HEK293 (cell line): ENCODE results near the gene ZNF782.

Experiments
- CTCF ChIA-PET: fragments of 350-600 bp; formaldehyde crosslinking; extraction: SDS; loops from one replicate; lab custom pipeline; 2021; ENCODE audit warnings: antibody characterized with exemption; lab: Yijun Ruan, JAX
- POLR2A ChIA-PET: fragments of 300-600 bp; formaldehyde crosslinking; extraction: SDS; loops from one replicate; lab custom pipeline; 2020; ENCODE audit warnings: antibody characterized with exemption, inconsistent platforms; lab: Yijun Ruan, JAX
- H3K27ac ChIP-seq: fragments of 200-500 bp; sonication (Bioruptor generic); 2 replicates; pipeline ENCODE4 v1.5.1; 2014; ENCODE audit warnings: low read depth, low read length, control low read depth, inconsistent platforms; ENCODE audit errors: extremely low read depth
- H3K36me3 ChIP-seq, 2 experiments: fragments of 200-500 bp in 1 of 2; sonication (Bioruptor generic) in 1 of 2; 1 replicate in 1 of 2; 2 replicates in 1 of 2; pipeline ENCODE4 v1.5.1; 2014 to 2017; ENCODE audit warnings: inconsistent platforms in 2 of 2, low read length in 2 of 2; ENCODE audit not compliant: control insufficient read depth in 2 of 2, insufficient read depth in 1 of 2
- H3K4me1 ChIP-seq: fragments of 200-500 bp; sonication (Bioruptor generic); 2 replicates; pipeline ENCODE4 v1.5.1; 2014; ENCODE audit warnings: mild to moderate bottlenecking, low read length, inconsistent platforms; ENCODE audit not compliant: control insufficient read depth, insufficient read depth
- H3K4me3 ChIP-seq: 2 replicates; pipeline ENCODE4 v1.5.1; 2011; ENCODE audit warnings: low read depth, mild to moderate bottlenecking, control low read depth, low read length, moderate library complexity
- H3K9me3 ChIP-seq: fragments of 200-500 bp; sonication (Bioruptor generic); 2 replicates; pipeline ENCODE4 v1.5.1; 2014; ENCODE audit warnings: low read depth, low read length, inconsistent platforms; ENCODE audit not compliant: control insufficient read depth, insufficient read depth
- HOXA7 ChIP-seq: sonication (generic); formaldehyde crosslinking; IDR thresholded peaks from 2 replicates; pipeline ENCODE4 v1.8.1; 2022; ENCODE audit warnings: missing genetic modification reagents, borderline replicate concordance
- KLF8 ChIP-seq: fragments of 450-650 bp; formaldehyde crosslinking; IDR thresholded peaks from 2 replicates; pipeline ENCODE4 v1.5.1; 2016; ENCODE audit warnings: missing biosample characterization, missing genetic modification characterization
- OSR2 ChIP-seq: fragments of 450-650 bp; formaldehyde crosslinking; IDR thresholded peaks from 2 replicates; pipeline ENCODE4 v1.5.1; 2016; ENCODE audit warnings: missing biosample characterization, missing genetic modification characterization
- SP2 ChIP-seq: fragments of 450-650 bp; formaldehyde crosslinking; IDR thresholded peaks from 2 replicates; pipeline ENCODE4 v1.5.1; 2016; ENCODE audit warnings: missing biosample characterization, missing genetic modification characterization
- SP7 ChIP-seq: fragments of 450-650 bp; formaldehyde crosslinking; IDR thresholded peaks from 2 replicates; pipeline ENCODE4 v1.5.1; 2016; ENCODE audit warnings: missing biosample characterization, missing genetic modification characterization
- TCF7L2 ChIP-seq: IDR thresholded peaks from 2 replicates; pipeline ENCODE4 v1.6.1; 2011; ENCODE audit warnings: low read depth, mild to moderate bottlenecking, inconsistent platforms, low read length, moderate library complexity, borderline replicate concordance
- ZBTB1 ChIP-seq: fragments of 450-650 bp; formaldehyde crosslinking; IDR thresholded peaks from 2 replicates; pipeline ENCODE4 v1.5.1; 2016; ENCODE audit warnings: missing biosample characterization, missing genetic modification characterization
- ZBTB26 ChIP-seq: fragments of 450-650 bp; formaldehyde crosslinking; optimal IDR thresholded peaks from 2 replicates; pipeline ENCODE3; 2016; ENCODE audit warnings: missing biosample characterization, mild to moderate bottlenecking, missing genetic modification characterization
- ZBTB44 ChIP-seq: fragments of 450-650 bp; IDR thresholded peaks from 2 replicates; pipeline ENCODE4 v1.5.1; 2018; ENCODE audit warnings: missing biosample characterization, mild to moderate bottlenecking, missing genetic modification characterization
- ZBTB48 ChIP-seq: fragments of 450-650 bp; formaldehyde crosslinking; IDR thresholded peaks from 2 replicates; pipeline ENCODE4 v1.5.1; 2016; ENCODE audit warnings: missing biosample characterization, missing genetic modification characterization
- ZNF133 ChIP-seq: fragments of 450-650 bp; formaldehyde crosslinking; IDR thresholded peaks from 2 replicates; pipeline ENCODE4 v1.5.1; 2016; ENCODE audit warnings: missing biosample characterization, missing genetic modification characterization
- ZNF2 ChIP-seq: fragments of 450-650 bp; formaldehyde crosslinking; IDR thresholded peaks from 2 replicates; pipeline ENCODE4 v1.5.1; 2016; ENCODE audit warnings: missing biosample characterization, missing genetic modification characterization
- ZNF211 ChIP-seq: fragments of 450-650 bp; formaldehyde crosslinking; IDR thresholded peaks from 2 replicates; pipeline ENCODE4 v1.5.1; 2016; ENCODE audit warnings: low read depth, missing biosample characterization, missing genetic modification characterization
- ZNF24 ChIP-seq: fragments of 450-650 bp; formaldehyde crosslinking; IDR thresholded peaks from 2 replicates; pipeline ENCODE4 v1.5.1; 2016; ENCODE audit warnings: missing biosample characterization, missing genetic modification characterization
- ZNF433 ChIP-seq: fragments of 450-650 bp; formaldehyde crosslinking; IDR thresholded peaks from 2 replicates; pipeline ENCODE4 v1.5.1; 2016; ENCODE audit warnings: missing biosample characterization, missing genetic modification characterization, low read depth
- ZNF48 ChIP-seq: fragments of 450-650 bp; formaldehyde crosslinking; IDR thresholded peaks from 2 replicates; pipeline ENCODE4 v1.5.1; 2016; ENCODE audit warnings: missing biosample characterization, missing genetic modification characterization
- ZNF654 ChIP-seq: fragments of 450-650 bp; formaldehyde crosslinking; IDR thresholded peaks from 2 replicates; pipeline ENCODE4 v1.5.1; 2016; ENCODE audit warnings: low read depth, missing biosample characterization, missing genetic modification characterization
- ZNF658 ChIP-seq: fragments of 450-650 bp; formaldehyde crosslinking; IDR thresholded peaks from 2 replicates; pipeline ENCODE4; 2016; ENCODE audit warnings: missing biosample characterization, missing genetic modification characterization
- ZNF670 ChIP-seq: fragments of 450-650 bp; formaldehyde crosslinking; IDR thresholded peaks from 2 replicates; pipeline ENCODE4 v1.5.1; 2016; ENCODE audit warnings: missing biosample characterization, missing genetic modification characterization, low read depth
- ZNF768 ChIP-seq: fragments of 450-650 bp; formaldehyde crosslinking; IDR thresholded peaks from 2 replicates; pipeline ENCODE4 v1.5.1; 2018; ENCODE audit warnings: missing biosample characterization, mild to moderate bottlenecking, missing genetic modification characterization
- ZNF776 ChIP-seq: fragments of 450-650 bp; formaldehyde crosslinking; IDR thresholded peaks from 2 replicates; pipeline ENCODE4 v1.5.0; 2017; ENCODE audit warnings: missing biosample characterization, missing genetic modification characterization, borderline replicate concordance
- ZNF785 ChIP-seq: fragments of 450-650 bp; formaldehyde crosslinking; IDR thresholded peaks from 2 replicates; pipeline ENCODE4 v1.5.1; 2016; ENCODE audit warnings: missing biosample characterization, missing genetic modification characterization
- ZNF792 ChIP-seq: fragments of 450-650 bp; formaldehyde crosslinking; IDR thresholded peaks from 2 replicates; pipeline ENCODE4 v1.5.1; 2016; ENCODE audit warnings: missing biosample characterization, missing genetic modification characterization
- ZSCAN30 ChIP-seq: fragments of 450-650 bp; IDR thresholded peaks from 2 replicates; pipeline ENCODE4 v1.5.1; 2018; ENCODE audit warnings: missing biosample characterization, mild to moderate bottlenecking, missing genetic modification characterization, moderate library complexity
- TF ChIP-seq, protein P1 (sequence below): fragments of 450-650 bp; formaldehyde crosslinking; IDR thresholded peaks from 2 replicates; pipeline ENCODE4 v1.5.1; 2016; ENCODE audit warnings: missing biosample characterization, missing genetic modification characterization
- TF ChIP-seq, protein P2 (sequence below): fragments of 450-650 bp; formaldehyde crosslinking; IDR thresholded peaks from 2 replicates; pipeline ENCODE4 v1.5.1; 2016; ENCODE audit warnings: missing biosample characterization, missing genetic modification characterization, low read depth
- TF ChIP-seq, protein P3 (sequence below): fragments of 450-650 bp; formaldehyde crosslinking; IDR thresholded peaks from 2 replicates; pipeline ENCODE4 v1.5.1; 2017; ENCODE audit warnings: missing biosample characterization, missing genetic modification characterization
- TF ChIP-seq, protein P4 (sequence below): fragments of 450-650 bp; formaldehyde crosslinking; IDR thresholded peaks from 2 replicates; pipeline ENCODE4 v1.5.1; 2016; ENCODE audit warnings: missing biosample characterization, missing genetic modification characterization

ZNF782 gene

DNA sequence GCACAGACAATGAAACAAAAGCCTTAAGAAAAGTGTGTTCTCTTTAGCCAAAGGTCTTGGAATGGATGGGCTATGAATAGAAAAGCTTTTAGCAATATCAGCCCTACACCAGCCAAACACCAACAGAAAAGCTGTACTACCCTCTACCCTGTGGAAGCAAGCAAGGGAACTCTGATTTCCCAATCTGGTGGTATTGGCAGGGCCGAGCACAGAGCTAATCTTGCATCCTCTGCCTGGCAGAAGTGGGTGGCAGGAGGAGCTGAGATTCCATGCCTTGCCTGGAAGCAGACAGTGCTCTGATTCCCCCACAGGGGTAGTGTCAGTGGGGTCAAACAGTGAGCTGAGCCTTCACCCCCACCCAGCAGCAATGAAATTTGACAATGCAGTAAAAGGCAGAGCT lies 29.6 kb upstream of the ZNF782 start:
- ChIA-PET POLR2A (no interaction called here), CTCF (interaction anchor here (0.7 to 1.6 kb wide), 3 partner anchors 8 to 27 kb away, joined by 3 to 6 read pairs (median 4); no protein-coding TSS in a partner anchor)
- H3K9me3 ChIP-seq, result no peaks in the 10 kb centered on the region
- TF ChIP-seq ZNF776 (tag by site-specific recombination), result no peak
- TF ChIP-seq ZNF48 (tag by site-specific recombination), result no peak
- no peak for TF ChIP-seq ZNF133
- TF ChIP-seq HOXA7 (CRISPR knock-in tag), result no peak
- no peak for TF ChIP-seq ZBTB48 (tag by site-specific recombination)
- TF ChIP-seq ZBTB1 (tag by site-specific recombination), result no peak
- TF ChIP-seq KLF8, result no peak
- TF ChIP-seq, protein P1, sequence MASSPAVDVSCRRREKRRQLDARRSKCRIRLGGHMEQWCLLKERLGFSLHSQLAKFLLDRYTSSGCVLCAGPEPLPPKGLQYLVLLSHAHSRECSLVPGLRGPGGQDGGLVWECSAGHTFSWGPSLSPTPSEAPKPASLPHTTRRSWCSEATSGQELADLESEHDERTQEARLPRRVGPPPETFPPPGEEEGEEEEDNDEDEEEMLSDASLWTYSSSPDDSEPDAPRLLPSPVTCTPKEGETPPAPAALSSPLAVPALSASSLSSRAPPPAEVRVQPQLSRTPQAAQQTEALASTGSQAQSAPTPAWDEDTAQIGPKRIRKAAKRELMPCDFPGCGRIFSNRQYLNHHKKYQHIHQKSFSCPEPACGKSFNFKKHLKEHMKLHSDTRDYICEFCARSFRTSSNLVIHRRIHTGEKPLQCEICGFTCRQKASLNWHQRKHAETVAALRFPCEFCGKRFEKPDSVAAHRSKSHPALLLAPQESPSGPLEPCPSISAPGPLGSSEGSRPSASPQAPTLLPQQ (tag by site-specific recombination), result no peak
- TF ChIP-seq SP7, result no peak
- TF ChIP-seq SP2 (tag by site-specific recombination), result no peak
- TF ChIP-seq ZNF670 (tag by site-specific recombination), result no peak
- TF ChIP-seq, protein P2, sequence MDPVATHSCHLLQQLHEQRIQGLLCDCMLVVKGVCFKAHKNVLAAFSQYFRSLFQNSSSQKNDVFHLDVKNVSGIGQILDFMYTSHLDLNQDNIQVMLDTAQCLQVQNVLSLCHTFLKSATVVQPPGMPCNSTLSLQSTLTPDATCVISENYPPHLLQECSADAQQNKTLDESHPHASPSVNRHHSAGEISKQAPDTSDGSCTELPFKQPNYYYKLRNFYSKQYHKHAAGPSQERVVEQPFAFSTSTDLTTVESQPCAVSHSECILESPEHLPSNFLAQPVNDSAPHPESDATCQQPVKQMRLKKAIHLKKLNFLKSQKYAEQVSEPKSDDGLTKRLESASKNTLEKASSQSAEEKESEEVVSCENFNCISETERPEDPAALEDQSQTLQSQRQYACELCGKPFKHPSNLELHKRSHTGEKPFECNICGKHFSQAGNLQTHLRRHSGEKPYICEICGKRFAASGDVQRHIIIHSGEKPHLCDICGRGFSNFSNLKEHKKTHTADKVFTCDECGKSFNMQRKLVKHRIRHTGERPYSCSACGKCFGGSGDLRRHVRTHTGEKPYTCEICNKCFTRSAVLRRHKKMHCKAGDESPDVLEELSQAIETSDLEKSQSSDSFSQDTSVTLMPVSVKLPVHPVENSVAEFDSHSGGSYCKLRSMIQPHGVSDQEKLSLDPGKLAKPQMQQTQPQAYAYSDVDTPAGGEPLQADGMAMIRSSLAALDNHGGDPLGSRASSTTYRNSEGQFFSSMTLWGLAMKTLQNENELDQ (tag by site-specific recombination), result no peak
- no peak for TF ChIP-seq ZNF658
- TF ChIP-seq, all 188 proteins: peak for 0
- no peaks in the 10 kb centered on the region for H3K4me1 ChIP-seq
- H3K36me3 ChIP-seq, result no peaks in the 10 kb centered on the region
- no peak overlapping the region for H3K4me3 ChIP-seq
- H3K27ac ChIP-seq, result no peak overlapping the region

- POLR2A ChIA-PET, result no interaction called here
- no peaks in the 10 kb centered on the region for H3K9me3 ChIP-seq
- no peaks in the 10 kb centered on the region for H3K4me1 ChIP-seq
- no peaks in the 10 kb centered on the region for H3K36me3 ChIP-seq
- TF ChIP-seq ZNF654 (tag by site-specific recombination), result no peak
- TF ChIP-seq, protein P3, sequence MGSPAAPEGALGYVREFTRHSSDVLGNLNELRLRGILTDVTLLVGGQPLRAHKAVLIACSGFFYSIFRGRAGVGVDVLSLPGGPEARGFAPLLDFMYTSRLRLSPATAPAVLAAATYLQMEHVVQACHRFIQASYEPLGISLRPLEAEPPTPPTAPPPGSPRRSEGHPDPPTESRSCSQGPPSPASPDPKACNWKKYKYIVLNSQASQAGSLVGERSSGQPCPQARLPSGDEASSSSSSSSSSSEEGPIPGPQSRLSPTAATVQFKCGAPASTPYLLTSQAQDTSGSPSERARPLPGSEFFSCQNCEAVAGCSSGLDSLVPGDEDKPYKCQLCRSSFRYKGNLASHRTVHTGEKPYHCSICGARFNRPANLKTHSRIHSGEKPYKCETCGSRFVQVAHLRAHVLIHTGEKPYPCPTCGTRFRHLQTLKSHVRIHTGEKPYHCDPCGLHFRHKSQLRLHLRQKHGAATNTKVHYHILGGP, result no peak
- TF ChIP-seq ZNF792 (tag by site-specific recombination), result no peak
- no peak for TF ChIP-seq ZNF785 (tag by site-specific recombination)
- TF ChIP-seq, protein P4, sequence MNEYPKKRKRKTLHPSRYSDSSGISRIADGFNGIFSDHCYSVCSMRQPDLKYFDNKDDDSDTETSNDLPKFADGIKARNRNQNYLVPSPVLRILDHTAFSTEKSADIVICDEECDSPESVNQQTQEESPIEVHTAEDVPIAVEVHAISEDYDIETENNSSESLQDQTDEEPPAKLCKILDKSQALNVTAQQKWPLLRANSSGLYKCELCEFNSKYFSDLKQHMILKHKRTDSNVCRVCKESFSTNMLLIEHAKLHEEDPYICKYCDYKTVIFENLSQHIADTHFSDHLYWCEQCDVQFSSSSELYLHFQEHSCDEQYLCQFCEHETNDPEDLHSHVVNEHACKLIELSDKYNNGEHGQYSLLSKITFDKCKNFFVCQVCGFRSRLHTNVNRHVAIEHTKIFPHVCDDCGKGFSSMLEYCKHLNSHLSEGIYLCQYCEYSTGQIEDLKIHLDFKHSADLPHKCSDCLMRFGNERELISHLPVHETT (tag by site-specific recombination), result no peak
- no peak for TF ChIP-seq ZNF2 (tag by site-specific recombination)
- TF ChIP-seq TCF7L2, result no peak
- TF ChIP-seq ZNF24 (tag by site-specific recombination), result no peak
- TF ChIP-seq OSR2, result no peak
- TF ChIP-seq ZBTB44 (tag by site-specific recombination), result no peak
- TF ChIP-seq ZNF211, result no peak
- no peak for TF ChIP-seq ZBTB26 (tag by site-specific recombination)
- no peak for TF ChIP-seq ZNF768 (tag by site-specific recombination)
- TF ChIP-seq ZSCAN30 (tag by site-specific recombination), result no peak
- TF ChIP-seq ZNF433 (tag by site-specific recombination), result no peak
- TF ChIP-seq, all 188 proteins: peak for 0
- Histone ChIP-seq H3K27ac (no peak overlapping the region), H3K4me3 (no peak overlapping the region)
- CTCF ChIA-PET, result no interaction called here
Measured at GRCh38 chr9:96877269-96877668, 23.0 kb upstream of the ZNF782 start.
